Stomach smooth muscle (tissue), 2 donors: ENCODE measurements around the gene SLC52A3.

Experiments used
- H3K27ac ChIP-seq: one replicate; pipeline ENCODE4 v1.7.0; 2013; ENCODE audit warnings: mild to moderate bottlenecking, low read length, inconsistent platforms
- H3K27me3 ChIP-seq, 2 donors: one replicate each; pipeline ENCODE4 v1.7.0; 2013; ENCODE audit warnings: low read length in 2 of 2; ENCODE audit not compliant: insufficient read depth in 2 of 2, control insufficient read depth in 1 of 2
- H3K36me3 ChIP-seq, 2 donors: one replicate each; pipeline ENCODE4 v1.7.0; 2013; ENCODE audit warnings: low read length in 2 of 2; ENCODE audit not compliant: control insufficient read depth in 2 of 2, insufficient read depth in 2 of 2
- H3K4me1 ChIP-seq: one replicate; pipeline ENCODE4 v1.7.0; 2013; ENCODE audit warnings: low read length; ENCODE audit not compliant: control insufficient read depth, insufficient read depth
- H3K4me3 ChIP-seq, 2 donors: one replicate each; pipeline ENCODE4 v1.7.0; 2013; ENCODE audit warnings: low read length in 2 of 2
- H3K9ac ChIP-seq, 2 donors: one replicate each; pipeline ENCODE4 v1.7.0; 2013; ENCODE audit warnings: low read length in 2 of 2, mild to moderate bottlenecking in 1 of 2
- H3K9me3 ChIP-seq, 2 donors: one replicate each; pipeline ENCODE4 v1.7.0; 2013; ENCODE audit warnings: low read length in 2 of 2; ENCODE audit not compliant: control insufficient read depth in 2 of 2
- donor health status: healthy.
- donor health status: Pancreatic carcinoma.

The SLC52A3 gene

GRCh38 chr20:792248-792647 lies 23.9 kb upstream of the SLC52A3 start:
- no peak overlapping the region for H3K27ac ChIP-seq

GRCh38 chr20:791056-791455 lies 22.8 kb upstream of the SLC52A3 start:
- H3K27ac ChIP-seq, result no peak overlapping the region
- H3K9ac ChIP-seq, result no peak overlapping the region
- H3K4me3 ChIP-seq, result no peak overlapping the region
- no peaks in the 10 kb centered on the region for H3K4me1 ChIP-seq
- peaks cover 0 to 7% of the 10 kb centered on the region in 2 donors for H3K9me3 ChIP-seq
- H3K36me3 ChIP-seq, result no peaks in the 10 kb centered on the region
- no peaks in the 10 kb centered on the region for H3K27me3 ChIP-seq

More at GRCh38 chr20:792248-792647, 23.9 kb upstream of the SLC52A3 start:
- Histone ChIP-seq H3K9ac (no peak overlapping the region), H3K27me3 (no peaks in the 10 kb centered on the region), H3K9me3 (peaks cover 0 to 7% of the 10 kb centered on the region in 2 donors), H3K4me3 (no peak overlapping the region), H3K4me1 (no peaks in the 10 kb centered on the region), H3K36me3 (no peaks in the 10 kb centered on the region)

GRCh38 chr20:787825-788224 lies 19.5 kb upstream of the SLC52A3 start:
- H3K4me3 ChIP-seq, result no peak overlapping the region
- no peaks in the 10 kb centered on the region for H3K36me3 ChIP-seq
- no peak overlapping the region for H3K9ac ChIP-seq
- no peaks in the 10 kb centered on the region for H3K4me1 ChIP-seq
- H3K27me3 ChIP-seq, result no peaks in the 10 kb centered on the region
- H3K27ac ChIP-seq, result no peak overlapping the region
- peaks cover 3 to 7% of the 10 kb centered on the region in 2 donors for H3K9me3 ChIP-seq

GRCh38 chr20:779771-780170 lies 11.5 kb upstream of the SLC52A3 start:
- Histone ChIP-seq H3K27me3 (peaks cover 0 to 7% of the 10 kb centered on the region in 2 donors), H3K36me3 (no peaks in the 10 kb centered on the region), H3K9me3 (no peaks in the 10 kb centered on the region), H3K4me1 (no peaks in the 10 kb centered on the region), H3K9ac (no peak overlapping the region), H3K4me3 (no peak overlapping the region), H3K27ac (no peak overlapping the region)

- H3K36me3 ChIP-seq, result no peaks in the 10 kb centered on the region
- H3K27ac ChIP-seq, result no peak overlapping the region
- H3K27me3 ChIP-seq, result peaks cover 0 to 10% of the 10 kb centered on the region in 2 donors
- no peak overlapping the region for H3K4me3 ChIP-seq
- no peak overlapping the region for H3K9ac ChIP-seq
- no peaks in the 10 kb centered on the region for H3K9me3 ChIP-seq
- H3K4me1 ChIP-seq, result no peaks in the 10 kb centered on the region
Observed at GRCh38 chr20:776165-776564, 7.9 kb upstream of the SLC52A3 start.

GRCh38 chr20:775679-776135 lies 7.4 kb upstream of the SLC52A3 start:
- H3K9ac ChIP-seq, result no peak overlapping the region
- H3K36me3 ChIP-seq, result no peaks in the 10 kb centered on the region
- H3K4me3 ChIP-seq, result no peak overlapping the region
- peaks cover 0 to 10% of the 10 kb centered on the region in 2 donors for H3K27me3 ChIP-seq
- no peaks in the 10 kb centered on the region for H3K4me1 ChIP-seq
- peaks cover 0 to 2% of the 10 kb centered on the region in 2 donors for H3K9me3 ChIP-seq
- H3K27ac ChIP-seq, result no peak overlapping the region

GRCh38 chr20:774660-775057 lies 6.4 kb upstream of the SLC52A3 start:
- peaks cover 0 to 2% of the 10 kb centered on the region in 2 donors for H3K9me3 ChIP-seq
- no peaks in the 10 kb centered on the region for H3K4me1 ChIP-seq
- H3K4me3 ChIP-seq, result no peak overlapping the region
- no peak overlapping the region for H3K9ac ChIP-seq
- no peak overlapping the region for H3K27ac ChIP-seq
- H3K36me3 ChIP-seq, result no peaks in the 10 kb centered on the region
- H3K27me3 ChIP-seq, result peaks cover 0 to 10% of the 10 kb centered on the region in 2 donors

- no peak overlapping the region for H3K9ac ChIP-seq
Observed at GRCh38 chr20:774016-774659, 5.8 kb upstream of the SLC52A3 start.

GRCh38 chr20:772806-773205 lies 4.5 kb upstream of the SLC52A3 start:
- Histone ChIP-seq H3K36me3 (no peaks in the 10 kb centered on the region), H3K27ac (no peak overlapping the region), H3K4me1 (no peaks in the 10 kb centered on the region), H3K9me3 (peaks cover 0 to 2% of the 10 kb centered on the region in 2 donors), H3K4me3 (no peak overlapping the region), H3K9ac (no peak overlapping the region), H3K27me3 (peaks cover 0 to 10% of the 10 kb centered on the region in 2 donors)

More at GRCh38 chr20:774016-774659, 5.8 kb upstream of the SLC52A3 start:
- Histone ChIP-seq H3K36me3 (no peaks in the 10 kb centered on the region), H3K27me3 (peaks cover 0 to 10% of the 10 kb centered on the region in 2 donors), H3K4me1 (no peaks in the 10 kb centered on the region), H3K9me3 (peaks cover 0 to 2% of the 10 kb centered on the region in 2 donors), H3K27ac (no peak overlapping the region), H3K4me3 (no peak overlapping the region)

- Histone ChIP-seq H3K4me1 (no peaks in the 10 kb centered on the region), H3K27ac (no peak overlapping the region), H3K27me3 (peaks cover 0 to 7% of the 10 kb centered on the region in 2 donors), H3K36me3 (no peaks in the 10 kb centered on the region), H3K4me3 (no peak overlapping the region), H3K9me3 (peaks cover 0 to 2% of the 10 kb centered on the region in 2 donors), H3K9ac (no peak overlapping the region)
Observed at GRCh38 chr20:771741-772464, 3.6 kb upstream of the SLC52A3 start.

GRCh38 chr20:770691-771090 lies 2.4 kb upstream of the SLC52A3 start:
- Histone ChIP-seq H3K9me3 (peaks cover 0 to 2% of the 10 kb centered on the region in 2 donors), H3K27ac (no peak overlapping the region), H3K9ac (no peak overlapping the region), H3K4me1 (no peaks in the 10 kb centered on the region), H3K4me3 (no peak overlapping the region), H3K27me3 (peaks cover 0 to 6% of the 10 kb centered on the region in 2 donors), H3K36me3 (no peaks in the 10 kb centered on the region)
